K562 (cell line): Measurements from ENCODE around the gene SRGAP3. TPM values are rescaled to one million over a fixed set of nuclear protein-coding genes. Genes with fewer than 3 reads are reported as not detected.

Source experiments
- ATAC-seq: fragments of 200-7000 bp; cut with Tn5 transposase; 3 replicates; pipeline ENCODE4 v1.9.1; 2020; ENCODE audit warnings: moderate library complexity
- BruUV-seq: library from RNA; stranded (reverse); fragments of 400-500 nt; replicated peaks from 2 replicates; lab custom pipeline; 2021; lab: Mats Ljungman, UMichigan
- CTCF ChIA-PET: fragments of 300-600 bp; formaldehyde crosslinking; extraction: SDS; loops from one replicate; lab custom pipeline; 2021; ENCODE audit warnings: low intra/inter-chr PET ratio; lab: Yijun Ruan, JAX
- POLR2A ChIA-PET: fragments of 300-600, 350-650 bp; sonication (Branson Sonifier 250); formaldehyde crosslinking; extraction: SDS; loops from one replicate; lab custom pipeline; 2021; ENCODE audit warnings: antibody characterized with exemption, inconsistent platforms; lab: Yijun Ruan, JAX
- DNase-seq, 4 experiments: peaks; one replicate each; pipeline versions ENCODE4 v3.0.0 to v3.0.0-alpha.2; 2011 to 2018; ENCODE audit warnings: low spot score in 3 of 4, mixed read lengths in 3 of 4; ENCODE audit errors: extremely low read depth in 1 of 4
- FAIRE-seq: peaks from 2 replicates; lab custom pipeline; 2011; peaks lifted over from hg19 to GRCh38; lab: Jason Lieb, UNC
- H2AFZ ChIP-seq: 2 replicates; pipeline ENCODE4 v1.6.0; 2011; ENCODE audit warnings: low read depth, low read length, control low read depth, inconsistent platforms
- H3K27ac ChIP-seq: fragments of 200-600 bp; 3 replicates; pipeline ENCODE4 v1.8.0; 2011; ENCODE audit warnings: low read depth, mild to moderate bottlenecking, control low read depth, inconsistent platforms, low read length, moderate library complexity, mixed read lengths; ENCODE audit errors: extremely low read depth
- H3K27me3 ChIP-seq, 2 experiments: fragments of 300-600 bp in 1 of 2; 2 replicates in 1 of 2; 3 replicates in 1 of 2; pipeline versions ENCODE4 v1.6.0 to v1.8.0; 2011; ENCODE audit warnings: inconsistent platforms in 2 of 2, low read length in 2 of 2, mild to moderate bottlenecking in 1 of 2, mixed read lengths in 1 of 2, moderate library complexity in 1 of 2; ENCODE audit not compliant: control insufficient read depth in 2 of 2, insufficient read depth in 2 of 2
- H3K36me3 ChIP-seq: fragments of 300-600 bp; 3 replicates; pipeline ENCODE4 v1.8.0; 2011; ENCODE audit warnings: mild to moderate bottlenecking, low read length, inconsistent platforms; ENCODE audit not compliant: control insufficient read depth, insufficient read depth
- H3K4me1 ChIP-seq, 2 experiments: fragments of 200-600 bp in 1 of 2; replicated peaks in 1 of 2; 2 replicates in 1 of 2; 3 replicates in 1 of 2; pipeline versions ENCODE4 v1.5.1 to v1.8.0; 2011; ENCODE audit warnings: inconsistent platforms in 2 of 2, low read length in 2 of 2, mild to moderate bottlenecking in 1 of 2, mixed read lengths in 1 of 2, moderate library complexity in 1 of 2; ENCODE audit not compliant: control insufficient read depth in 2 of 2, insufficient read depth in 2 of 2
- H3K4me2 ChIP-seq: 2 replicates; pipeline ENCODE4 v1.6.1; 2011; ENCODE audit warnings: low read length, control low read depth, inconsistent platforms, mixed read lengths; ENCODE audit not compliant: insufficient read depth
- H3K4me3 ChIP-seq: fragments of 200-600 bp; sonication (generic), shearing (Covaris generic); 2 replicates; pipeline ENCODE4 v1.5.1; 2016; ENCODE audit warnings: control low read depth, inconsistent platforms
- H3K79me2 ChIP-seq: fragments of 200-600 bp; 3 replicates; pipeline ENCODE4 v1.8.0; 2011; ENCODE audit warnings: low read length, inconsistent platforms; ENCODE audit not compliant: control insufficient read depth, insufficient read depth
- H3K9ac ChIP-seq, 2 experiments: 2 replicates each; pipeline versions ENCODE4 v1.6.0 to v1.6.1; 2011; ENCODE audit warnings: low read depth in 2 of 2, low read length in 2 of 2, control low read depth in 1 of 2, inconsistent platforms in 1 of 2, mild to moderate bottlenecking in 1 of 2, mixed read lengths in 1 of 2; ENCODE audit not compliant: insufficient read depth in 1 of 2
- H3K9me1 ChIP-seq: one replicate; pipeline ENCODE4 v1.6.0; 2011; ENCODE audit warnings: inconsistent platforms, mild to moderate bottlenecking, low read length, moderate library complexity; ENCODE audit not compliant: control insufficient read depth, insufficient read depth
- H3K9me3 ChIP-seq: replicated peaks from 2 replicates; pipeline ENCODE4 v1.5.1; 2011; ENCODE audit warnings: low read depth, low read length, inconsistent platforms; ENCODE audit not compliant: control insufficient read depth, insufficient read depth
- H4K20me1 ChIP-seq: replicated peaks from 2 replicates; pipeline ENCODE4 v1.6.1; 2011; ENCODE audit warnings: low read length, inconsistent platforms, mixed read lengths; ENCODE audit not compliant: control insufficient read depth, insufficient read depth
- EP400 ChIP-seq: fragments of 450-650 bp; IDR thresholded peaks from 2 replicates; pipeline ENCODE4 v1.6.1; 2017; ENCODE audit warnings: antibody characterized with exemption, mild to moderate bottlenecking, moderate library complexity
- ERF ChIP-seq: fragments of 450-650 bp; formaldehyde crosslinking; IDR thresholded peaks from 2 replicates; pipeline ENCODE4 v1.4.0; 2020; ENCODE audit warnings: mild to moderate bottlenecking, mixed read lengths
- HSF4 ChIP-seq: fragments of 250-450 bp; sonication (Bioruptor Pico); IDR thresholded peaks from 2 replicates; pipeline ENCODE4 v2.1.2; 2022; ENCODE audit warnings: mild to moderate bottlenecking, moderate library complexity, borderline replicate concordance
- NRF1 ChIP-seq, 2 experiments: fragments of 450-650 bp; IDR thresholded peaks in 1 of 2; conservative IDR thresholded peaks in 1 of 2; 2 replicates each; pipeline ENCODE4 v1.6.1; 2014; ENCODE audit warnings: mild to moderate bottlenecking in 2 of 2
- RB1 ChIP-seq: fragments of 450-650 bp; IDR thresholded peaks from 2 replicates; pipeline ENCODE4 v1.6.1; 2017; ENCODE audit warnings: low read depth, mild to moderate bottlenecking
- RBM17 ChIP-seq: fragments of 200-400 bp; formaldehyde crosslinking; IDR thresholded peaks from 2 replicates; pipeline ENCODE4 v1.6.1; 2017; ENCODE audit warnings: low read depth, mild to moderate bottlenecking, low read length, borderline replicate concordance
- SNRNP70 ChIP-seq: fragments of 200-400 bp; formaldehyde crosslinking; optimal IDR thresholded peaks from 2 replicates; pipeline ENCODE3; 2017; ENCODE audit warnings: low read depth, low read length
- ZNF644 ChIP-seq: fragments of 200-800 bp; sonication (Bioruptor generic); IDR thresholded peaks from 2 replicates; pipeline ENCODE4 v1.6.1; 2016; ENCODE audit warnings: low read depth, missing genetic modification characterization, missing compliant biosample characterization
- ZNF707 ChIP-seq: fragments of 250-450 bp; sonication (Bioruptor Pico); conservative IDR thresholded peaks from 2 replicates; pipeline ENCODE4 v1.8.0; 2022; ENCODE audit warnings: inconsistent platforms, mild to moderate bottlenecking, moderate library complexity
- WGBS: fragments of 100-300 bp; shearing (Covaris generic); methylation state at CpG from one replicate; pipeline ENCODE4 v1.1.6; 2016; ENCODE audit warnings: low coverage, mixed read lengths; ENCODE audit not compliant: insufficient coverage; ENCODE audit errors: missing lambda C conversion rate; 5-methylcytosine and 5-hydroxymethylcytosine counted together
- in situ Hi-C: fragments of 300-500 bp; cut with MboI; formaldehyde crosslinking; loops from 4 replicates; pipeline ENCODE4 v1.15.0; 2018; ENCODE audit warnings: inconsistent platforms, mixed read lengths
- intact Hi-C: fragments of 100-400 bp; cut with micrococcal nuclease; formaldehyde crosslinking; loops from 2 replicates; pipeline ENCODE4 v1.14.2; 2022
- polyA plus RNA-seq, 8 experiments: library from polyadenylated mRNA; depleted of rRNA in 4 of 8; stranded (reverse) in 5 of 8; unstranded in 3 of 8; fragments of >200 nt; fragmentation: Nextera tagmentation in 2 of 8; fragmentation: Illumina TruSeq in 1 of 8; extraction: Ambion mirVana in 2 of 8; extraction: Trizol in 1 of 8; gene quantifications; 2 replicates each; pipeline versions ENCODE4 v1.2.1 to v1.2.3, GENCODE V29; 2011 to 2014; ENCODE audit warnings: inconsistent platforms in 1 of 8, missing spikeins in 1 of 8
- total RNA-seq, 7 experiments: library from RNA; depleted of rRNA in 6 of 7; stranded (reverse); fragments of >200 nt in 6 of 7; fragmentation: Illumina TruSeq in 2 of 7; extraction: Trizol in 2 of 7; gene quantifications; 2 replicates each; pipeline versions ENCODE4 v1.2.1 to v1.2.3, GENCODE V29; 2011 to 2021; ENCODE audit warnings: low replicate concordance in 1 of 7
- TF ChIP-seq, protein P1 (sequence below): fragments of 450-650 bp; IDR thresholded peaks from one replicate; pipeline ENCODE4 v1.6.1; 2018; ENCODE audit warnings: mild to moderate bottlenecking, moderate library complexity; ENCODE audit not compliant: partially characterized antibody

The SRGAP3 gene
- total and polyA plus RNA-seq, 9 of the 15 experiments (the other 6 are each of a cell fraction or from before 2014, with no cell fraction given) = 0.11 to 0.85 (median 0.35) TPM; not detected in 2

DNA sequence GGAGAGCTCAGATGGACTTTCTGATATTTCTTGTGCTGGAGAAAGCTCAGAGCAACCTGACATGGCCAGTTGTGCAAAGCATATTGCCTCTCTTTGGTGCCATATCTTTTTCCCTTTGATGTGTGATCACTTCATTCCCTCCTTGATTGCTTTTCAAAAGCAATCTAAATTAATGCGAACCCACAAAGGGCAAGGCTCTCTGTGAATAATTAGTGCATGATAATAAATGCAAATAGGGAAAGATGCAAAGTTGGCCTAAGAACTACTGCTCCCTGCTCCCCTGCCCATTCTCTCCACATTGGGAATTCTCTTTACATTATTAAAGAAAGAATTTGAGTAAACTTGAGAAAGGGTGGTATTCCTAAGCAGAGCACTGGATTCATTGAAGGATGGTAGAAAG is 60.9 kb downstream of the SRGAP3 start (continued):
- no peak for TF ChIP-seq NRF1 (conservative IDR thresholded peaks at IDR 0.05 in 1 of 2, IDR thresholded peaks at IDR 0.05 in 1 of 2)
- no peak for TF ChIP-seq SNRNP70
- TF ChIP-seq ERF (CRISPR knock-in tag) = no peak
- no peak for TF ChIP-seq RB1
- no peak for TF ChIP-seq EP400
- TF ChIP-seq RBM17 = no peak

DNA sequence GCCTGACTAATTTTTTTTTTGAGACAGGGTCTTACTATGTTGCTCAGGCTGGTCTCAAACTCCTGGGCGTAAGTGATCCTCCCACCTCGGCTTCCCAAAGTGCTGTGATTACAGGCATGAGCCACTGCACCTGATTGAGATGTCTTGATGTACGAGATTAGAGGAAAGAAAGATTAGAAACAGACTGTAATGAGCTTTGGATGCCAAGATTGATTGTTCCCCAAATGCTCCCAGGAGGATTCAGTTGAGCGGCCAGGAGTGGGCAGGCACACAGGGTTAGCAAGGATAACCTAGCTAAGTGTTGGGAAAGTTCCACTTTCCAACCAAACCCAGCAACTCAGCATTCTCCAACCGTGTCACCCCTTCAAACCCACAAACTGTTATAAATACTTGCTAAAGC is 63.7 kb downstream of the SRGAP3 start:
- H3K9ac ChIP-seq = no peak overlapping the region
- no peak for FAIRE-seq
- H3K27me3 ChIP-seq = peaks cover 35 to 43% of the 10 kb centered on the region in 2 experiments
- H3K9me3 ChIP-seq = no peaks in the 10 kb centered on the region
- H3K4me3 ChIP-seq = no peak overlapping the region
- ChIA-PET POLR2A (interaction anchor here (1.5 kb wide), 1 partner anchor 22 kb away, joined by 4 read pairs; no protein-coding TSS in a partner anchor), CTCF (no interaction called here)
- peaks cover 7% of the 10 kb centered on the region for H4K20me1 ChIP-seq
- no peak overlapping the region for H2AFZ ChIP-seq
- no peak overlapping the region for H3K27ac ChIP-seq
- BruUV-seq = no TSS peak
- no peak overlapping the region for H3K4me2 ChIP-seq
- no peaks in the 10 kb centered on the region for H3K36me3 ChIP-seq
- H3K9me1 ChIP-seq = no peaks in the 10 kb centered on the region
- intact Hi-C loops (no loop called here), in situ Hi-C loops (no loop called here)
- TF ChIP-seq HSF4 (CRISPR knock-in tag) = no peak
- TF ChIP-seq ZNF644 (tag) = no peak
- no peak for TF ChIP-seq ZNF707
- TF ChIP-seq, protein P1, sequence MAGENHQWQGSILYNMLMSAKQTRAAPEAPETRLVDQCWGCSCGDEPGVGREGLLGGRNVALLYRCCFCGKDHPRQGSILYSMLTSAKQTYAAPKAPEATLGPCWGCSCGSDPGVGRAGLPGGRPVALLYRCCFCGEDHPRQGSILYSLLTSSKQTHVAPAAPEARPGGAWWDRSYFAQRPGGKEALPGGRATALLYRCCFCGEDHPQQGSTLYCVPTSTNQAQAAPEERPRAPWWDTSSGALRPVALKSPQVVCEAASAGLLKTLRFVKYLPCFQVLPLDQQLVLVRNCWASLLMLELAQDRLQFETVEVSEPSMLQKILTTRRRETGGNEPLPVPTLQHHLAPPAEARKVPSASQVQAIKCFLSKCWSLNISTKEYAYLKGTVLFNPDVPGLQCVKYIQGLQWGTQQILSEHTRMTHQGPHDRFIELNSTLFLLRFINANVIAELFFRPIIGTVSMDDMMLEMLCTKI = no peak
- WGBS = 2% methylated on average over 5 of the region's 5 CpGs
- no peak for DNase-seq
- ATAC-seq = no peak
- H3K79me2 ChIP-seq = no peaks in the 10 kb centered on the region
- no peaks in the 10 kb centered on the region for H3K4me1 ChIP-seq
